HG03280 (cell line): ENCODE measurements around the gene IP6K3.

Source experiments
- ATAC-seq: cut with Tn5 transposase; IDR thresholded peaks from one replicate; pipeline ENCODE4 v1.9.1; 2021; ENCODE audit warnings: mild to moderate bottlenecking, moderate library complexity; ENCODE audit not compliant: unreplicated experiment

The IP6K3 gene

GRCh38 chr6:33761922-33762629 lies 15.4 kb upstream of the IP6K3 start:
- no peak for ATAC-seq

- no peak for ATAC-seq
Observed at GRCh38 chr6:33761581-33761921, 14.8 kb upstream of the IP6K3 start.

GRCh38 chr6:33759887-33760629 lies 13.4 kb upstream of the IP6K3 start:
- no peak for ATAC-seq

- no peak for ATAC-seq
Observed at GRCh38 chr6:33758815-33759216, 12.1 kb upstream of the IP6K3 start.

GRCh38 chr6:33757906-33758305 lies 11.2 kb upstream of the IP6K3 start:
- no peak for ATAC-seq

GRCh38 chr6:33757113-33757512 lies 10.4 kb upstream of the IP6K3 start:
- no peak for ATAC-seq

GRCh38 chr6:33756211-33756954 lies 9.7 kb upstream of the IP6K3 start:
- ATAC-seq: no peak

- ATAC-seq: no peak
Observed at GRCh38 chr6:33755070-33755869, 8.6 kb upstream of the IP6K3 start.

GRCh38 chr6:33754222-33754621 lies 7.5 kb upstream of the IP6K3 start:
- no peak for ATAC-seq

GRCh38 chr6:33752646-33753015 lies 5.9 kb upstream of the IP6K3 start:
- no peak for ATAC-seq

- ATAC-seq: no peak
Observed at GRCh38 chr6:33751771-33752645, 5.3 kb upstream of the IP6K3 start.

GRCh38 chr6:33750244-33750991 lies 3.7 kb upstream of the IP6K3 start:
- no peak for ATAC-seq

GRCh38 chr6:33749401-33749800 lies 2.7 kb upstream of the IP6K3 start:
- ATAC-seq: no peak

GRCh38 chr6:33748841-33749240 lies 2.1 kb upstream of the IP6K3 start:
- ATAC-seq: no peak

GRCh38 chr6:33747823-33748222 lies 1.1 kb upstream of the IP6K3 start:
- ATAC-seq: no peak

GRCh38 chr6:33746036-33746600 lies 587 bp downstream of the IP6K3 start:
- no peak for ATAC-seq

- no peak for ATAC-seq
Observed at GRCh38 chr6:33745548-33745947, 1.2 kb downstream of the IP6K3 start.

GRCh38 chr6:33744895-33745546 lies 1.7 kb downstream of the IP6K3 start:
- ATAC-seq: no peak
